Esophagus muscularis mucosa (tissue), 4 donors: Measurements from ENCODE around the gene KIF23. TPM values are rescaled to one million over a fixed set of nuclear protein-coding genes. Genes with fewer than 3 reads are reported as not detected.

Experiments
- DNase-seq: peaks from one replicate; pipeline ENCODE4 v3.0.0-alpha.2; 2017; ENCODE audit errors: extremely low spot score
- H3K27ac ChIP-seq, 4 donors: fragments of 200-600 bp; sonication (generic); replicated peaks in 1 of 4; 1 replicate in 3 of 4; 2 replicates in 1 of 4; pipeline ENCODE4 v1.5.1; 2016 to 2019; ENCODE audit warnings: mild to moderate bottlenecking in 1 of 4
- H3K27me3 ChIP-seq, 4 donors: fragments of 200-600 bp; sonication (generic); one replicate each; pipeline versions ENCODE4 v1.5.1 to v1.6.0; 2016 to 2019
- H3K36me3 ChIP-seq, 4 donors: fragments of 200-600 bp; sonication (generic); one replicate each; pipeline ENCODE4 v1.5.1; 2016 to 2019
- H3K4me1 ChIP-seq, 4 donors: fragments of 200-600 bp; sonication (generic); one replicate each; pipeline ENCODE4 v1.5.1; 2016 to 2019
- H3K4me3 ChIP-seq, 4 donors: fragments of 200-600 bp; sonication (generic); 1 replicate in 2 of 4; 2 replicates in 2 of 4; pipeline ENCODE4 v1.5.1; 2016 to 2019; ENCODE audit warnings: mild to moderate bottlenecking in 4 of 4, moderate library complexity in 1 of 4
- H3K9me3 ChIP-seq, 4 donors: fragments of 200-600 bp; sonication (generic); 1 replicate in 3 of 4; 2 replicates in 1 of 4; pipeline ENCODE4 v1.5.1; 2016 to 2019
- CTCF ChIP-seq, 3 experiments: fragments of 200-600 bp in 2 of 3; fragments of 450-650 bp in 1 of 3; sonication (generic) in 2 of 3; IDR thresholded peaks; one replicate each; pipeline ENCODE4 v1.5.1; 2017 to 2019; ENCODE audit warnings: antibody characterized with exemption in 3 of 3, mild to moderate bottlenecking in 2 of 3, moderate library complexity in 1 of 3
- EP300 ChIP-seq: sonication (generic); formaldehyde crosslinking; IDR thresholded peaks from one replicate; pipeline ENCODE4 v1.6.1; 2017; ENCODE audit warnings: antibody characterized with exemption
- POLR2A ChIP-seq: fragments of 450-650 bp; IDR thresholded peaks from one replicate; pipeline ENCODE4 v1.6.1; 2017; ENCODE audit warnings: antibody characterized with exemption, moderate library complexity, mild to moderate bottlenecking, low read depth
- POLR2AphosphoS5 ChIP-seq, 2 donors: sonication (generic); formaldehyde crosslinking; IDR thresholded peaks; one replicate each; pipeline ENCODE4 v1.6.1; 2017; ENCODE audit warnings: antibody characterized with exemption in 2 of 2
- WGBS: methylation state at CpG from one replicate; pipeline ENCODE4 v1.1.5; 2018; 5-methylcytosine and 5-hydroxymethylcytosine counted together
- intact Hi-C: fragments of 100-400 bp; cut with DNase I; formaldehyde crosslinking; loops from one replicate; pipeline ENCODE4 v1.15.1; 2023
- total RNA-seq, 4 donors: library from RNA; depleted of rRNA; stranded (reverse); fragments of >200 nt; gene quantifications; one replicate each; pipeline versions ENCODE4 v1.1.0 to v1.2.1, GENCODE V29; 2016

KIF23 gene
- total RNA-seq, 4 donors from 2014 or later, result 1.7 to 7.1 (median 4.9) TPM

- Histone ChIP-seq H3K4me3 (no peak overlapping the region), H3K27ac (no peak overlapping the region), H3K9me3 (no peaks in the 10 kb centered on the region), H3K27me3 (peaks cover 0 to 3% (median 0%) of the 10 kb centered on the region in 4 donors), H3K36me3 (no peaks in the 10 kb centered on the region), H3K4me1 (peaks cover 0 to 10% (median 3%) of the 10 kb centered on the region in 4 donors)
- 68% methylated on average over 5 of the region's 5 CpGs for WGBS
- TF ChIP-seq EP300, result no peak
- no peak for TF ChIP-seq POLR2A
- TF ChIP-seq CTCF (IDR thresholded peaks at IDR 0.05), result no peak
- TF ChIP-seq POLR2AphosphoS5 (IDR thresholded peaks at IDR 0.05), result no peak
- DNase-seq, result no peak
- intact Hi-C loops, result loop anchor here (2.0 to 10.0 kb wide), 2 partner anchors 891 to 1015 kb away; no protein-coding TSS in a partner anchor
Measured at GRCh38 chr15:69474291-69474690, 60.1 kb downstream of the KIF23 start.

- peaks cover 0 to 10% (median 3%) of the 10 kb centered on the region in 4 donors for H3K4me1 ChIP-seq
- H3K36me3 ChIP-seq, result no peaks in the 10 kb centered on the region
- no peaks in the 10 kb centered on the region for H3K9me3 ChIP-seq
- H3K4me3 ChIP-seq, result no peak overlapping the region
- no peak overlapping the region for H3K27ac ChIP-seq
- intact Hi-C loops, result loop anchor here (2.0 to 10.0 kb wide), 2 partner anchors 890 to 1014 kb away; no protein-coding TSS in a partner anchor
- TF ChIP-seq EP300, result no peak
- no peak for TF ChIP-seq POLR2A
- no peak for TF ChIP-seq CTCF (IDR thresholded peaks at IDR 0.05)
- no peak for TF ChIP-seq POLR2AphosphoS5 (IDR thresholded peaks at IDR 0.05)
- no peak for DNase-seq
- peaks cover 0 to 3% (median 0%) of the 10 kb centered on the region in 4 donors for H3K27me3 ChIP-seq
- 78% methylated on average over 7 of the region's 7 CpGs for WGBS
Measured at GRCh38 chr15:69474846-69475455, 60.8 kb downstream of the KIF23 start.

- DNase-seq, result no peak
- Histone ChIP-seq H3K36me3 (no peaks in the 10 kb centered on the region), H3K27ac (no peak overlapping the region), H3K4me3 (no peak overlapping the region), H3K27me3 (peaks cover 0 to 3% (median 0%) of the 10 kb centered on the region in 4 donors), H3K9me3 (no peaks in the 10 kb centered on the region), H3K4me1 (peaks cover 0 to 10% (median 3%) of the 10 kb centered on the region in 4 donors)
- 36% methylated on average over 8 of the region's 8 CpGs for WGBS
- intact Hi-C loops, result loop anchor here (2.0 to 10.0 kb wide), 2 partner anchors 889 to 1013 kb away; no protein-coding TSS in a partner anchor
- TF ChIP-seq POLR2A (no peak), CTCF (IDR thresholded peaks at IDR 0.05) (peak; percentile 86 to 94 (median 91)), POLR2AphosphoS5 (IDR thresholded peaks at IDR 0.05) (peak in 1 of 2 donors; percentile 9)
Measured at GRCh38 chr15:69475769-69476358, 61.7 kb downstream of the KIF23 start.

- DNase-seq, result no peak
- intact Hi-C loops, result loop anchor here (10.0 kb wide), 1 partner anchor 888 kb away; no protein-coding TSS in a partner anchor
Measured at GRCh38 chr15:69476704-69477473, 62.7 kb downstream of the KIF23 start.

More at GRCh38 chr15:69476704-69477473, 62.7 kb downstream of the KIF23 start:
- TF ChIP-seq POLR2AphosphoS5 (IDR thresholded peaks at IDR 0.05) (no peak), CTCF (IDR thresholded peaks at IDR 0.05) (no peak), POLR2A (no peak), EP300 (no peak)
- no peaks in the 10 kb centered on the region for H3K9me3 ChIP-seq
- H3K4me1 ChIP-seq, result peaks cover 0 to 10% (median 3%) of the 10 kb centered on the region in 4 donors
- peaks cover 0 to 3% (median 0%) of the 10 kb centered on the region in 4 donors for H3K27me3 ChIP-seq
- no peaks in the 10 kb centered on the region for H3K36me3 ChIP-seq
- no peak overlapping the region for H3K4me3 ChIP-seq
- 83% methylated on average over 8 of the region's 9 CpGs for WGBS
- H3K27ac ChIP-seq, result no peak overlapping the region
